Esophagus muscularis mucosa (tissue), 4 donors: Measurements from ENCODE around the gene TMEM60. TPM values are rescaled to one million over a fixed set of nuclear protein-coding genes. Genes with fewer than 3 reads are reported as not detected.

ENCODE experiments used
- DNase-seq: peaks from one replicate; pipeline ENCODE4 v3.0.0-alpha.2; 2017; ENCODE audit errors: extremely low spot score
- H3K27ac ChIP-seq, 4 donors: fragments of 200-600 bp; sonication (generic); replicated peaks in 1 of 4; 1 replicate in 3 of 4; 2 replicates in 1 of 4; pipeline ENCODE4 v1.5.1; 2016 to 2019; ENCODE audit warnings: mild to moderate bottlenecking in 1 of 4
- H3K27me3 ChIP-seq, 4 donors: fragments of 200-600 bp; sonication (generic); one replicate each; pipeline versions ENCODE4 v1.5.1 to v1.6.0; 2016 to 2019
- H3K36me3 ChIP-seq, 4 donors: fragments of 200-600 bp; sonication (generic); one replicate each; pipeline ENCODE4 v1.5.1; 2016 to 2019
- H3K4me1 ChIP-seq, 4 donors: fragments of 200-600 bp; sonication (generic); one replicate each; pipeline ENCODE4 v1.5.1; 2016 to 2019
- H3K4me3 ChIP-seq, 4 donors: fragments of 200-600 bp; sonication (generic); 1 replicate in 2 of 4; 2 replicates in 2 of 4; pipeline ENCODE4 v1.5.1; 2016 to 2019; ENCODE audit warnings: mild to moderate bottlenecking in 4 of 4, moderate library complexity in 1 of 4
- H3K9me3 ChIP-seq, 4 donors: fragments of 200-600 bp; sonication (generic); 1 replicate in 3 of 4; 2 replicates in 1 of 4; pipeline ENCODE4 v1.5.1; 2016 to 2019
- CTCF ChIP-seq, 3 experiments: fragments of 200-600 bp in 2 of 3; fragments of 450-650 bp in 1 of 3; sonication (generic) in 2 of 3; IDR thresholded peaks; one replicate each; pipeline ENCODE4 v1.5.1; 2017 to 2019; ENCODE audit warnings: antibody characterized with exemption in 3 of 3, mild to moderate bottlenecking in 2 of 3, moderate library complexity in 1 of 3
- EP300 ChIP-seq: sonication (generic); formaldehyde crosslinking; IDR thresholded peaks from one replicate; pipeline ENCODE4 v1.6.1; 2017; ENCODE audit warnings: antibody characterized with exemption
- WGBS: methylation state at CpG from one replicate; pipeline ENCODE4 v1.1.5; 2018; 5-methylcytosine and 5-hydroxymethylcytosine counted together
- intact Hi-C: fragments of 100-400 bp; cut with DNase I; formaldehyde crosslinking; loops from one replicate; pipeline ENCODE4 v1.15.1; 2023
- total RNA-seq, 4 donors: library from RNA; depleted of rRNA; stranded (reverse); fragments of >200 nt; gene quantifications; one replicate each; pipeline versions ENCODE4 v1.1.0 to v1.2.1, GENCODE V29; 2016

The TMEM60 gene
- total RNA-seq, 4 donors from 2014 or later: 9.6 to 15.9 (median 12.7) TPM

DNA sequence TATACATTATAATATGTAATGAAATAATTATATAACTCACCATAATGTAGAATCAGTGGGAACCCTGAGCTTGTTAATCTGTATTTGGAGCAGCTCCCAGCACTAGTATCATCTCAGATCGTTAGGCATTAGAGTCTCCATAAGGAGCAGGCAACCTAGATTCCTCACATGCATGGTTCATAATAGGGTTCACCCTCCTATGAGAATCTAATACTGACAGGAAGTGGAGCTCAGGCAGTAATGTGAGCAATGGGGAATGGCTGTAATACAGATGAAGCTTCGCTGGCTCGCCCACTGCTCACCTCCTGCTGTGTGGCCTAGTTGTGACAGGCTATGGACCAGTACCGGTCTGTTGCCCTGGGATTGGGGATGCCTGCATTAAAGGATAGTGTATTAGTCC lies 52.5 kb downstream of the TMEM60 start:
- Histone ChIP-seq H3K9me3 (no peaks in the 10 kb centered on the region), H3K4me1 (peaks cover 0 to 28% (median 12%) of the 10 kb centered on the region in 4 donors), H3K27me3 (no peaks in the 10 kb centered on the region), H3K27ac (no peak overlapping the region), H3K4me3 (no peak overlapping the region), H3K36me3 (peaks cover 0 to 14% (median 8%) of the 10 kb centered on the region in 4 donors)
- DNase-seq: no peak
- TF ChIP-seq EP300: no peak
- TF ChIP-seq CTCF (IDR thresholded peaks at IDR 0.05): no peak
- intact Hi-C loops: no loop called here
- WGBS: 93% methylated on average over 4 of the region's 4 CpGs

Other genes starting within 250 kb of the TMEM60 start
- 10 to 100 TPM; 17.0 to 36.5 (median 25.9) TPM for gene RSBN1L, start 102.0 kb downstream of the TMEM60 start, total RNA-seq
- 10 to 100 TPM; 14.2 to 26.2 (median 17.2) TPM for gene PHTF2, start 339 bp upstream of the TMEM60 start, total RNA-seq